ENCODE results near the gene CACNA2D3.

DNA sequence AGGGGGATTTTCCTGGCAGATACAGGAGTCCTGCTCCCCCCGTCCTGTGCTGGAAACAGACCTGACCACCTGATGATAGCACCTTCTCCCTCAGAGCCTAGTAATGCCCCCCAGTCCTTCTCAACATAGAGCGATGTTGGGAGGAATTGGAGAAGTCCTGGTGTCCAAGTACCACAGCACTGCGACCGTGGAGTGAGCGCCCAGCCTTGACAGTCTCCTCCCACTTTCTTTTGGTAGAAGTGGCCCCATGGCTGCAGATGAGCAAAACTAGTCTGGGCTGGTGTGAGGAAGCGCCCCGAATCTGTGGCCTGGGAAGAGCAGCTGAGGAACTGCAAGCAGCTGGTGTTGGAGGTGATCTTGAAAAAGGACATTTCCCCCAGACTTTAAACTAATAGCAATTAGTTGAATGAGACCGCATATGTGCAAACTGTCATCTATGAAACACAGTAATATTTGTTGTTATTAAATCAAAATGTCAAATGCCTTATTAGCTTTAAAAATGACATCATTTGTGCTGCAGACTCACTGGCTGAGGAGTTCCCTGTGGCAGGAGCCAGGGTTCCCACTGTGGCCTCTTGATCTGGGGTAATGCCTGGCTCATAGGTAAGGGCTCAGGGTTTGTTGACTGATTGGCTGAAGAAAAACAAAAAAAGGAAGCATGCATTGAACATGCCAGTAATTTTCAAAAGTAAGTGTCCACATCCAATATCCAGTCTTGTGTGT, 121.8 kb downstream of the CACNA2D3 start:
- TF ChIP-seq, protein P1, sequence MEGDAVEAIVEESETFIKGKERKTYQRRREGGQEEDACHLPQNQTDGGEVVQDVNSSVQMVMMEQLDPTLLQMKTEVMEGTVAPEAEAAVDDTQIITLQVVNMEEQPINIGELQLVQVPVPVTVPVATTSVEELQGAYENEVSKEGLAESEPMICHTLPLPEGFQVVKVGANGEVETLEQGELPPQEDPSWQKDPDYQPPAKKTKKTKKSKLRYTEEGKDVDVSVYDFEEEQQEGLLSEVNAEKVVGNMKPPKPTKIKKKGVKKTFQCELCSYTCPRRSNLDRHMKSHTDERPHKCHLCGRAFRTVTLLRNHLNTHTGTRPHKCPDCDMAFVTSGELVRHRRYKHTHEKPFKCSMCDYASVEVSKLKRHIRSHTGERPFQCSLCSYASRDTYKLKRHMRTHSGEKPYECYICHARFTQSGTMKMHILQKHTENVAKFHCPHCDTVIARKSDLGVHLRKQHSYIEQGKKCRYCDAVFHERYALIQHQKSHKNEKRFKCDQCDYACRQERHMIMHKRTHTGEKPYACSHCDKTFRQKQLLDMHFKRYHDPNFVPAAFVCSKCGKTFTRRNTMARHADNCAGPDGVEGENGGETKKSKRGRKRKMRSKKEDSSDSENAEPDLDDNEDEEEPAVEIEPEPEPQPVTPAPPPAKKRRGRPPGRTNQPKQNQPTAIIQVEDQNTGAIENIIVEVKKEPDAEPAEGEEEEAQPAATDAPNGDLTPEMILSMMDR (IDR thresholded peaks at IDR 0.05), result no peak
- TF ChIP-seq POLR2AphosphoS5 (IDR thresholded peaks at IDR 0.05) (no peak), POLR2A (IDR thresholded peaks at IDR 0.05) (no peak)
